NCI-H2107 treated with DMSO at 0.1 percent for 48 hours (cell line): ENCODE measurements around the gene LRRC38.

Source experiments
- DNase-seq: peaks from one replicate; lab custom pipeline; 2025; ENCODE audit not compliant: unreplicated experiment; lab: John Stamatoyannopoulos, UW

LRRC38 gene

GRCh38 chr1:13517193-13517812, 3.5 kb upstream of the LRRC38 start:
- DNase-seq = no peak

- DNase-seq = no peak
Observed at GRCh38 chr1:13516606-13517005, 2.8 kb upstream of the LRRC38 start.

DNA sequence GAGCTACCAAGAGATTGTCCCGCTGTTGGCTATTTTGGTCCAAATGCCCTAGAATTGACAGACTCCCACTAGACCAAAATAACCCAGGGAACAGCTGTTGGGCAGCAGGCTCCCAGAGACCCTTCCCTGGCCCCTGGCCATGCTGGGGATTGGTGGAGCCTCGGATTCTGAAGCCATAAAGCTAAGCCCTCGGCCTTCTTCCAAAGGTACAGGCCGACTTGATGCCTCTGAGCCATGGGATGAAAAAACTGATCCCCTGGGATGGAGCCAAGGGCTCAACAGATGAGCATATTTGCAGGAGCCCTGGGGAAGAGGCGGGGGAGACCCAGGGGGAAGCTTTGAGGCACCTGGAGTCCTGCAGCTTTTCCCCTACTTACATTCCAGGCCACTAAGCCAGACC, 1.0 kb upstream of the LRRC38 start:
- no peak for DNase-seq

DNA sequence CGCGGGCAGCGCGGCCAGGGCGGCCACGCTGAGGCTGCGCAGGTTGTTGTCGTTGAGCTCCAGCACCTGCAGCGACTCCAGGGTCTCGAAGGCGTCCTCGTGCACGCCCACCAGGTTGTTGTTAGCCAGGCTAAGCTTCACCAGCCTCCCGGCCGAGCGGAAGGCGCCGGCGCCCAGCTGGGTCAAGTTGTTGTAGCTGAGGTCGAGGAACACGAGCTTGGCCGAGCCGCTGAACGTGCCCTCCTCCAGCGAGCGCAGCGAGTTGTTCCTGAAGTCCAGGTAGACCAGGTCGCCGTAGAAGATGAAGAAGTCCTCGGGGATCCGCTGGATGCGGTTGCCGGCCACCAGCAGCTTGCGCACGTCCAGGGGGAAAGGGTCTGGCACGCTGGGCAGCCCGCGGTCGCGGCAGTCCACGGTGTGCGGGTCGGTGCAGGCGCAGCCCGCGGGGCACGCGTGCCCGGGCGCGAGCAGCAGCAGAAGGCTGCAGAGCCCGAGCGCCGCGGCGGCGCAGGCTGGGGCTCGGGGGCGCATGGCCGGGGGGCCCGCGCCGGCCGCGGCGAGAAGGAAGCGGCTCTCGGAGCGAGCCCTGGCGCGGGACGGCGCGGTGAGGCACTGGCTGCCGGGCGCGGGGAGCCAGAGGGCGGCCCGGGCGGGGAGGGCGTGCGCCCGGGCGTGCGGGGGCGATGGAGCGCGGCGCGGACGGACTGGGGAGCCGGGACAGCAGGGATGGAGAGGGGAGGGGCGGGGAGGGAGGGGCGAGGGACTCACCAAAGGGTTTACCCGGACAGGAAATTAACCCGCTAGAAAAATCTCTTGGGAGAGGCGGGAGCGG, 524 bp downstream of the LRRC38 start:
- no peak for DNase-seq

GRCh38 chr1:13512472-13512871, 1.3 kb downstream of the LRRC38 start:
- DNase-seq = no peak

DNA sequence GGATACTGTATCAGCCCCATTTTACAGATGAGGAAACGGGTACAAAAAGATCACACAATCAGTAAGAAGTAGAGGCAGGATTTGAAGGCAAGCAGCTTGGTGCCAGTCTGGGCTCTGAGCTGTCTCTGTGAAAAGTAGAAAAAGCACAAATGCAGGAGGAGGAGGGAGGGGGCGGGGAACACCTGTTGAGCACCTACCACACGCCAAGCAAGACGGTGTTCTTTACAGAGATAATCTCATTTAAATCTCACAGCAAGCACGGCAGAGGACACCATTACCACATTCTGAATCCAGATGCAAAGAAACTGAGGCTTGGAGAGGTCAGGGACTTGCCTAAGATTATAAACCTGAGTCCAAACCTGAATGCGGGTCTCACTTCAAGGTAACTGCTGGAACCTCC, 3.3 kb downstream of the LRRC38 start:
- no peak for DNase-seq

DNA sequence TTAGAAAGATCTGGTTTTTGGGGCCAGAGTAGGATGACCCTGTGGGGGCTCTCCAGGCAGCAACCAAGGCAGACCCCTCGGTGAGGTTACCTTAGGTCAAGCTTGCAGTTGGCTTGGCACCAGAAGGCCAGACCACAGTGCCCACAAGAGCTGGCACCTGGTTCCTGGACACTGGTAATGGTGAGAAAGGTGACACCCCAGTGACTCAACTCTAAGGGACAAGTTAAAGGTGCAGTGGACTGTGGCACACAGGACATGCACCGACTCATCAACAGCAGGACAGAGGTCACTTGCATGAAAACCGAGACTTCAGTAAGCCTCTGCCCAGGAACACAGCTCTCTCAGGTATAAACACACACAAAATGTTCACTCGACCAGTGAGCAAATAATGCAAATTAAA, 6.7 kb downstream of the LRRC38 start:
- DNase-seq = no peak

DNA sequence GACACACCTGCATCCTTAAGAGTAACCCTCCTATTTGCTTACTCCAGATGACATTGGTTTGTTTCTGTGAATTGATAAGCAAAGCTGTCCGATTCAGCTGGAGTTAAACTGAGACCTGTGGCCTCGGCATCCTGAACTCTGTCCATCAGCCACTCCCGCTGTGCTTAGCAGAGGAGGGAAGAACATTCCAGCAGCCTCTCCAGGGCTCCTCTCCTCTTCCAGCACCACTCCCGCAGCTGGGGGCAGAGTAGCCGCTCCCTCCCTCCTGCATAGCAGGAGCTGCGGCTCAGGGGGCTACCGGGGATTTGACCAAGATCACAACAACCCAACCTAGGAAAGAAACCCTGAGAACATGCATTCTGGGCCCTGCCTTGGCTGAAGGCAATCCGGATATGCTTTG, 8.8 kb downstream of the LRRC38 start:
- no peak for DNase-seq

- DNase-seq = no peak
Observed at GRCh38 chr1:13500806-13501205, 13.0 kb downstream of the LRRC38 start.

DNA sequence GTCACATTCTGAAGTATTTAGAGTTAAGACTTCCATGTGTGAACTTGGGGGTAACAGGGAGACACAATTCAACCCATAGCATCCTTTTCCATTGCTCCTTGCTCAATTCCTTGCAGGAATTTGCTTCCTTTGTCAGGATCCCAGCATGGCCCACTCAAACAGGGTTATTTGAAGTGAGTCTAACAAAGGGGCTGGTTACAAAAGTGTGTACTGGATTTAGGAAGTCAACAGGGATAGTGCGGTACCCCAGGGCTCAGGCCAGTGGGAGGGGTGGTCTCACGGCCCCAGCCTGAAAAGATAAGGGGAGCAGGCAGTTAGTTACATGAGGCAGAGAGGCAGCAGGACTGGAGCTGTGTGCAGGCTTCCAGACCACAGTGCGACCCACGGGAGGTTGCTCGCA, 14.4 kb downstream of the LRRC38 start:
- no peak for DNase-seq

DNA sequence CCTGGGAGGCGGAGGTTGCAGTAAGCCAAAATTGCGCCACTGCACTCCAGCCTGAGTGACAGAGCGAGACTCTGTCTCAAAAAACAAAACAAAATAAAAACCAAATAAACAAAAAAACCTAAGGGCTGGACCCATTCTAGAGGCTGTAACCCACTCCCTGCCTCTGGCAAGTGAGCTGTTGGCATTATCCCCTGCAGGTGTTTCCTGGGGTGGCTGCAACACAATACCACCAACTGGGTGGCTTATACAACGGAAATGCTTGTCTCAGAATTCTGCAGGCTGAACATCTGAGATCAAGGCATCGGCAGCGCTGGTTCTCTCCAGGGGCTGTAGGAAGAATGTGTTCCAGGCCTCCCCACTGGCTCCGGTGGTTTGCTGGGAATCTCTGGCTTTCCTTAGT, 15.2 kb downstream of the LRRC38 start:
- no peak for DNase-seq

- no peak for DNase-seq
Observed at GRCh38 chr1:13495186-13495585, 18.6 kb downstream of the LRRC38 start.

DNA sequence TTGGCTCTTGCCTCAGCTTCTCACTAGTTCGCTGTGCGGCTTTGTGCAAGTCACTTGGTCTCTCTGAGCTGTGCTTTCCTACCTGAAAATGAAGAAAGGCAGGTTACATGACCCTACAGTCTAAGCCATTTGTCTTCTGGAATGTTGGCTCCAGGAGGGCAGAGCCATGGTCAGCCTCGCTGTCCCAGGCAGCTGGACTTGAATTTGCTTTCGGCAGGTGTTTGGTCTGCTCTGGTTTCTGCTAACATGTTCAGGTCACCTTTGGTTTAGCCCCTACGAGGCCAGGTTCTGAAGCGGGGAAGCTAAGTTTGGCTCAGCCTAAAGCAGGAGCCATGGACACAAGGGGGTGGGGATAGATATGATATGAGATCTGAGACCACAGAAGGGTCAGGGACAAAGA, 19.1 kb downstream of the LRRC38 start:
- DNase-seq = no peak

- no peak for DNase-seq
Observed at GRCh38 chr1:13494025-13494424, 19.8 kb downstream of the LRRC38 start.

DNA sequence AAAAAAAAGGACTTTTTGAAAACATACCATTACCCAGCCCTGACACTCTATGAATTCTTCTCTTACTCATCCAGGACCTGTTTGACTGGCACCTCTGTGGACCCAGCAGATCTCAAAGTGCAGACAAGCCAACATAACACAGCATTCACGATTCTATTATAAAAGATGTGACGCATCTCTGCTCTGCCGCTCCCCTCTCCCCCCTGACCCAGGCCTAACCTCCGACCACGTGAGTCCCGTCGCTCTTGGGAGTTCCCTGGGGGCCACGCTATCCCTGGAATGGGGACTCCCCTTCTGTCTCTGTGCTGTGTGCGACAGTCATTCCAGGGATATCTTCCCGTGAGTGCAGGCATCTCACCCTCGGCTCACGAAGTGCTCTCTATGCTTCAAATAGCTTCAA, 21.1 kb downstream of the LRRC38 start:
- DNase-seq = no peak

DNA sequence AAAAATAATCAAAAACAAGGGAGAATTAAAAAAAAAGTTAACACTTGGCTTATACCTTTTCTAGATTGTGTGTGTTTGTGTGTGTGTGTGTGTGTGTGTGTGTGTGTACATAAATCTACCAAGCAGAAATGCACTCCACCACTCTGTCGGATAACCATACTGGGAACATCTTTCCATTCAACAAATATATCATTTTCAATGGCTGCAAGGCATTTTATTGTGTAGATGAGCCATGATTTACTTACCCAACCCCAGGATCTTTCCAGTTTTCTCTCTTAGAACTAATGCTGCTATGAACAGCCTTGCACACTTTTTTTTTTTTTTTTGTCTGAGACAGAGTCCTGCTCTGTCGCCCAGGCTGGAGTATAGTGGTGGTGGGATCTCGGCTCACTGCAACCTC, 25.8 kb downstream of the LRRC38 start:
- no peak for DNase-seq

DNA sequence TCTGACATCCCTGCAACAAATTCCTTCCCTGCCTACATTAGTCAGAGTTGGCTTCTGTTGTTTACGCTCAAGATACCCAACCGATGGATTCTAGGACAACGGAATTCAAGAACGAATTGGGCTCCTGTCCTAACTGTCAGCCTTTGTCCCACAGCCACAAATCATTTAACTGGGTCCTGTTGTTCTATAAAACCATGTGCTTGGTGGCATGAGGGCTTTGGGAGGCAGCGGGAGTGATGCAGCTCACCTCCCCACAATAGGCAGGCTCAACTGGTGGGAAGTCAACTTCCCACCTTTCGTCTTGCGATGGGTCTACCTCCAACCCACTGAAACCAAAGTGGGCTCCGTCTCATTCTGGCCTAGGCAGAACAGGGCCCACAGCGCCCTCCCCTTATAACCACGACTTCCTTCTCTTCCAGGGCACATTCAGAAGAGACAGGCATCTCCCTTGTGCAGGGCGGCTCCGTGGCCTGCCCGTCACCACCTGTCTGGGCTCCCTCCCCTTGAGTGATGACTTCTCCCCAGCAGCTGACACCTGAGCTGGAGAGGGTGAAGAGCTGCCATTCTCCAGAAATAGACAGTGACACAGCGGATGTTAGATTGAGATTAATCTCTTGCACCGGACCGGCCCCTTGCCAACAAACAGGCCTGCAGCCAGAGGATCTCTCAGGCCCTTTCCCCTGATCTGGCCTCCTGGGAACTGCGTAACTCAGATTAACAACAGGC, 26.5 kb downstream of the LRRC38 start:
- no peak for DNase-seq

GRCh38 chr1:13483946-13484345, 29.9 kb downstream of the LRRC38 start:
- no peak for DNase-seq

DNA sequence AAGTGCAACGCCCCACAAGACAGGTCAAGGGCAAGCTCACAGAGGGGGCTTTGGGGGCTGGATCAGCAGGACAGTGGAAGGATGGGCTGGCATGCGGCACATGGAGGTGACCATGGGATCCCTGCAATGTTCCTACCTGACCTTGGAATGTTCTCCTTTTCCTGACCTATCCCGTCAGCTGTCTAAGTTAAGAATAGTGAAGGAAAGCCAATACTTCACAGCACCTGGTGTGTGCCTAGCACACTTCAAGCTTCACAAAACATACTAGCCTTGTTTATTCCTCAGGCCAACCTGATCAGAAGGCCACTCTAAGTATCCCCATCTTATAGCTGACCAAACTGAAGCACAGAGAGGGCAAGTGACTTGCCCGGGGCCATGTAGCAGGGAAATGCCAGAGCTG, 31.2 kb downstream of the LRRC38 start:
- DNase-seq = no peak

DNA sequence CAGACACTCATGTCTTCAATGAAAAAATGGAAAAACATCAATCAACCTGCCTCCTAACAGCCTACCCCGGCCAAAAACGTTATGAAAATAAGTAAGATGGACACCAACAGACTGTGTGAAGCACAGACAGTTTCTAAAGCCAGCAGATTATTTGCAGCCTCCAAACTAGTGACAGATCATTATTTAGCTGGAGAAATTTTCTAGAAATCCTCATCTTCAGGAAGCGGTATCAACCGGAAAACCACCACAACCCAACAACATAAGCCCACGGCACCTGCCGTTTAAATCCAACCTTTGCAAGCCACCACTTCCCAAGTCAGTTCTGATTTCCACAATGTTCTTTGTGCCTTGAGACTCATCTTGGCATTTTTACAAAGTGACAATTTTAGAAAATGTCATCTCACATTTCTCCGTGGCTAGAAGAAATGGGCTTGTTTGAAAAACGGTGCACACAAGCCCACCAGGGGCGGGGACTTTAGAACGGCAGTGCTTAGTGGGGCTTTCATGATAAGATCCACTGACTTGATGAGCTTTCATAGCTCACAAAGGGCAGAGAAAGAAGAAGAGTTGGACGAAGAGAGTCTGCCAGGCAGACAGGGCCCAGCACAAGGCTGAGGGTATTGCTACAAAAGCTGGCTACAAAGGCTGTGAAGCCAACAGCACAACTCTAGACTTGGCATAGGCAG, 34.5 kb downstream of the LRRC38 start:
- DNase-seq = no peak

- no peak for DNase-seq
Observed at GRCh38 chr1:13478692-13479091, 35.1 kb downstream of the LRRC38 start.

- DNase-seq = no peak
Observed at GRCh38 chr1:13469343-13469742, 44.5 kb downstream of the LRRC38 start.
